IMR-90 (cell line): ENCODE measurements around the gene DIP2C. TPM values are rescaled to one million over a fixed set of nuclear protein-coding genes. Genes with fewer than 3 reads are reported as not detected.

Experiments used
- ATAC-seq: fragments of 200-7000 bp; cut with Tn5 transposase; 2 replicates; pipeline ENCODE4 v1.9.1; 2020; ENCODE audit warnings: low read depth, mild to moderate bottlenecking, moderate library complexity
- BruUV-seq: library from RNA; stranded (reverse); fragments of 400-500 nt; replicated peaks from 2 replicates; lab custom pipeline; 2021; lab: Mats Ljungman, UMichigan
- CTCF ChIA-PET: fragments of 300-600 bp; formaldehyde crosslinking; extraction: SDS; loops from one replicate; lab custom pipeline; 2021; ENCODE audit warnings: antibody characterized with exemption; lab: Yijun Ruan, JAX
- POLR2A ChIA-PET: fragments of 300-600 bp; sonication (Branson Sonifier 250); formaldehyde crosslinking; loops from one replicate; lab custom pipeline; 2022; ENCODE audit warnings: antibody characterized with exemption; ENCODE audit not compliant: unreplicated experiment; lab: Charles Lee
- DNase-seq: peaks from one replicate; pipeline ENCODE4 v3.0.0; 2013
- H2AFZ ChIP-seq: replicated peaks from 2 replicates; pipeline ENCODE3; 2013; ENCODE audit warnings: low read length, mild to moderate bottlenecking; ENCODE audit not compliant: poor library complexity
- H2AK5ac ChIP-seq: 2 replicates; pipeline ENCODE4 v1.6.1; 2013; ENCODE audit warnings: low read depth, low read length, inconsistent platforms
- H2AK9ac ChIP-seq: replicated peaks from 2 replicates; pipeline ENCODE3; 2013; ENCODE audit warnings: mild to moderate bottlenecking, low read depth, low read length, moderate library complexity; ENCODE audit not compliant: poor library complexity
- H2BK120ac ChIP-seq: 2 replicates; pipeline ENCODE4 v1.6.1; 2013; ENCODE audit warnings: low read depth, low read length, inconsistent platforms
- H2BK15ac ChIP-seq: 3 replicates; pipeline ENCODE4 v1.6.1; 2013; ENCODE audit warnings: low read depth, low read length, inconsistent platforms
- H2BK20ac ChIP-seq: 2 replicates; pipeline ENCODE4 v1.6.1; 2013; ENCODE audit warnings: low read depth, mild to moderate bottlenecking, inconsistent platforms, low read length, moderate library complexity
- H2BK5ac ChIP-seq: 2 replicates; pipeline ENCODE4 v1.6.1; 2013; ENCODE audit warnings: mild to moderate bottlenecking, low read depth, low read length, inconsistent platforms; ENCODE audit not compliant: poor library complexity, severe bottlenecking
- H3K14ac ChIP-seq: replicated peaks from 2 replicates; pipeline ENCODE4 v1.6.1; 2013; ENCODE audit warnings: low read depth, low read length, inconsistent platforms
- H3K18ac ChIP-seq: 2 replicates; pipeline ENCODE4 v1.6.1; 2013; ENCODE audit warnings: low read depth, low read length, control low read depth
- H3K23ac ChIP-seq: 2 replicates; pipeline ENCODE4 v1.6.1; 2013; ENCODE audit warnings: low read depth, low read length, inconsistent platforms
- H3K27ac ChIP-seq: 2 replicates; pipeline ENCODE4 v1.5.1; 2013; ENCODE audit warnings: mild to moderate bottlenecking, control low read depth, low read length; ENCODE audit not compliant: insufficient read depth
- H3K27me3 ChIP-seq: 2 replicates; pipeline ENCODE4 v1.6.1; 2013; ENCODE audit warnings: low read length; ENCODE audit not compliant: control insufficient read depth, insufficient read depth
- H3K36me3 ChIP-seq: 2 replicates; pipeline ENCODE4 v1.6.1; 2013; ENCODE audit warnings: low read length, mixed read lengths; ENCODE audit not compliant: control insufficient read depth, insufficient read depth
- H3K4ac ChIP-seq: 2 replicates; pipeline ENCODE4 v1.6.1; 2013; ENCODE audit warnings: low read depth, low read length, inconsistent platforms
- H3K4me1 ChIP-seq: 2 replicates; pipeline ENCODE4 v1.6.1; 2013; ENCODE audit warnings: low read length, mixed read lengths; ENCODE audit not compliant: control insufficient read depth, insufficient read depth
- H3K4me2 ChIP-seq: 2 replicates; pipeline ENCODE4 v1.6.1; 2013; ENCODE audit warnings: low read depth, mild to moderate bottlenecking, control low read depth, low read length, moderate library complexity
- H3K4me3 ChIP-seq: 2 replicates; pipeline ENCODE4 v1.5.1; 2013; ENCODE audit warnings: low read depth, mild to moderate bottlenecking, control low read depth, low read length, moderate library complexity; ENCODE audit not compliant: insufficient read depth
- H3K56ac ChIP-seq: 2 replicates; pipeline ENCODE4 v1.6.1; 2013; ENCODE audit warnings: low read length, inconsistent platforms; ENCODE audit not compliant: insufficient read depth; ENCODE audit errors: extremely low read depth
- H3K79me1 ChIP-seq, 2 experiments: 2 replicates each; pipeline ENCODE4 v1.6.1; 2013; ENCODE audit warnings: low read length in 2 of 2, inconsistent platforms in 1 of 2, low read depth in 1 of 2
- H3K9ac ChIP-seq: 2 replicates; pipeline ENCODE4 v1.6.1; 2013; ENCODE audit warnings: low read depth, low read length, control low read depth
- H3K9me1 ChIP-seq: 2 replicates; pipeline ENCODE4 v1.6.1; 2013; ENCODE audit warnings: low read length, inconsistent platforms; ENCODE audit not compliant: insufficient read depth
- H3K9me3 ChIP-seq: 2 replicates; pipeline ENCODE4 v1.6.1; 2013; ENCODE audit warnings: low read length; ENCODE audit not compliant: control insufficient read depth, insufficient read depth
- H4K20me1 ChIP-seq: 2 replicates; pipeline ENCODE4 v1.6.1; 2013; ENCODE audit warnings: low read length, inconsistent platforms; ENCODE audit not compliant: insufficient read depth
- H4K5ac ChIP-seq: 2 replicates; pipeline ENCODE4 v1.6.1; 2013; ENCODE audit warnings: mild to moderate bottlenecking, low read depth, low read length, control low read depth
- H4K8ac ChIP-seq, 2 experiments: 2 replicates each; pipeline ENCODE4 v1.6.1; 2013; ENCODE audit warnings: low read depth in 2 of 2, low read length in 2 of 2, control low read depth in 1 of 2, inconsistent platforms in 1 of 2
- H4K91ac ChIP-seq: 2 replicates; pipeline ENCODE4 v1.6.1; 2013; ENCODE audit warnings: low read depth, low read length, inconsistent platforms; ENCODE audit not compliant: insufficient read depth
- CEBPB ChIP-seq: IDR thresholded peaks from 2 replicates; pipeline ENCODE4 v1.6.1; 2012; ENCODE audit warnings: low read depth, low read length, improper control_type of control experiment
- CHD1 ChIP-seq: IDR thresholded peaks from 2 replicates; pipeline ENCODE4 v1.6.1; 2012; ENCODE audit warnings: low read depth, low read length, improper control_type of control experiment
- FOS ChIP-seq: fragments of 150-350 bp; IDR thresholded peaks from 2 replicates; pipeline ENCODE4 v1.6.1; 2016; ENCODE audit warnings: low read depth, low read length
- MAFK ChIP-seq: IDR thresholded peaks from 2 replicates; pipeline ENCODE4 v1.6.1; 2012; ENCODE audit warnings: low read depth, low read length, improper control_type of control experiment
- MAZ ChIP-seq: IDR thresholded peaks from 2 replicates; pipeline ENCODE4 v1.6.1; 2012; ENCODE audit warnings: low read depth, mild to moderate bottlenecking, low read length, improper control_type of control experiment, moderate library complexity, borderline replicate concordance
- NFE2L2 ChIP-seq: fragments of 150-350 bp; IDR thresholded peaks from 2 replicates; pipeline ENCODE4 v1.6.1; 2016; ENCODE audit warnings: low read depth, mild to moderate bottlenecking, low read length
- POLR2A ChIP-seq: IDR thresholded peaks from 2 replicates; pipeline ENCODE4 v1.6.1; 2012; ENCODE audit warnings: mild to moderate bottlenecking, low read depth, low read length
- RAD21 ChIP-seq: IDR thresholded peaks from 2 replicates; pipeline ENCODE4 v1.6.1; 2012; ENCODE audit warnings: low read length, improper control_type of control experiment
- SMC3 ChIP-seq: fragments of 150-350 bp; IDR thresholded peaks from 2 replicates; pipeline ENCODE4 v1.6.1; 2016; ENCODE audit warnings: low read depth, mild to moderate bottlenecking, antibody characterized with exemption, low read length, moderate library complexity
- WGBS, 2 experiments: methylation state at CpG; one replicate each; pipeline versions ENCODE4 v1.1.5 to v1.1.7; 2013; ENCODE audit warnings: missing lambda C conversion rate in 2 of 2; ENCODE audit not compliant: insufficient read length in 1 of 2; ENCODE audit errors: extremely low coverage in 2 of 2; 5-methylcytosine and 5-hydroxymethylcytosine counted together
- dilution Hi-C: fragments of 300-500 bp; cut with HindIII; formaldehyde crosslinking; loops from one replicate; pipeline ENCODE4 v1.14.3; 2018; ENCODE audit warnings: low sequenced_read_pairs; ENCODE audit not compliant: unreplicated experiment
- in situ Hi-C: fragments of 300-500 bp; cut with MboI; formaldehyde crosslinking; loops from 3 replicates; pipeline ENCODE4 v1.14.3; 2019; ENCODE audit warnings: low sequenced_read_pairs, inconsistent platforms, mixed read lengths
- intact Hi-C: fragments of 100-400 bp; cut with micrococcal nuclease; formaldehyde crosslinking; loops from 2 replicates; pipeline ENCODE4 v1.10.0; 2022
- polyA plus RNA-seq, 3 experiments: library from polyadenylated mRNA; depleted of rRNA; stranded (reverse); fragments of >200 nt; gene quantifications; 2 replicates each; pipeline ENCODE4 v1.2.3, GENCODE V29; 2012; ENCODE audit warnings: low replicate concordance in 1 of 3
- total RNA-seq: library from RNA; depleted of rRNA; stranded (reverse); fragments of >200 nt; gene quantifications from 2 replicates; pipeline ENCODE4 v1.2.3, GENCODE V29; 2012
- TF ChIP-seq, protein P1 (sequence below): fragments of 150-350 bp; IDR thresholded peaks from 2 replicates; pipeline ENCODE4 v1.6.1; 2016; ENCODE audit warnings: low read depth, mild to moderate bottlenecking, low read length, moderate library complexity, borderline replicate concordance
- TF ChIP-seq, protein P2 (sequence below): conservative IDR thresholded peaks from 2 replicates; pipeline ENCODE4 v1.5.1; 2012; ENCODE audit warnings: mild to moderate bottlenecking, low read depth, low read length, improper control_type of control experiment
- TF ChIP-seq, protein P3 (sequence below): fragments of 150-350 bp; IDR thresholded peaks from 2 replicates; pipeline ENCODE4 v1.6.1; 2017; ENCODE audit warnings: mild to moderate bottlenecking, antibody characterized with exemption, low read length, low read depth

The DIP2C gene
- total and polyA plus RNA-seq, 2 of the 4 experiments (the other 2 are of a cell fraction): 8.6 to 17.3 TPM

DNA sequence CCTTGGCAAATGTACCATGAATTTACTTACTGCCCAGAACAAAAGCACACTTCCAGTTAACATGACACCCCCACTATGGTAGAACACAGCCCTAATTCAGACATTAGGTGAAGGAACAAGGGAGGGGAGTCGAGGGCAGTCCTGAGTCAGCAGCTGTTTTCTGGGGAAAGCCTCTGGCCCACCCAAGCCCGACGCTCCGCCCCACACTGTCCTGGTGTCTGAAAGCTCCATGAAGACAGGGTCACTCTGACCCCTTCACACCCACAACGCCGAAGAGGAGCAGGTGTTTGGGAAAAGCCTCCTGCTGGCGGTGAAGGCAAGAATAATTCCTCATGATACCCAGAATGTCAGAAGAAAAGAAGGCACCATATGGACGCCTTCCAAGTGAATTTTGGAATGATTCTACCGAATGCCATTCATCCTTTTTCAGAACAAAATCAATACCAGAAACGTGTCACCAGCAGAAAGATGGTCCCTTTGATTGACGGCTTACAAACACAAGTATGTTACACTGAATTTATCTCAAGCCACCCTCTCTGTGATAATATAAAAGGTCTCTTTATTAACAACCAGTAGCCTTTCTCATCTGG lies 172.1 kb downstream of the DIP2C start:
- Histone ChIP-seq H3K23ac (no peak overlapping the region), H2BK5ac (no peak overlapping the region), H3K9ac (no peak overlapping the region), H3K36me3 (peaks cover 7% of the 10 kb centered on the region), H3K27ac (no peak overlapping the region), H3K18ac (no peak overlapping the region), H4K5ac (no peak overlapping the region), H2BK120ac (no peak overlapping the region), H2BK20ac (no peak overlapping the region), H2AFZ (no peak overlapping the region), H3K27me3 (no peaks in the 10 kb centered on the region), H3K4ac (no peak overlapping the region), H4K91ac (no peak overlapping the region), H4K20me1 (peaks cover 78% of the 10 kb centered on the region), H3K9me3 (no peaks in the 10 kb centered on the region), H3K14ac (no peak overlapping the region), H3K4me1 (peaks cover 4% of the 10 kb centered on the region), H2AK9ac (no peak overlapping the region), H4K8ac (no peak overlapping the region), H3K79me1 (peaks cover 30 to 90% of the 10 kb centered on the region in 2 experiments), H2AK5ac (no peak overlapping the region), H3K4me3 (no peak overlapping the region), H2BK15ac (no peak overlapping the region), H3K56ac (no peak overlapping the region), H3K9me1 (peaks cover 26% of the 10 kb centered on the region), H3K4me2 (no peak overlapping the region)
- CTCF ChIA-PET: no interaction called here
- no peak for DNase-seq
- BruUV-seq: no TSS peak
- no peak for TF ChIP-seq RAD21
- no peak for TF ChIP-seq FOS
- no peak for TF ChIP-seq SMC3
- TF ChIP-seq CEBPB: no peak
- TF ChIP-seq MAZ: no peak
- TF ChIP-seq, protein P1, sequence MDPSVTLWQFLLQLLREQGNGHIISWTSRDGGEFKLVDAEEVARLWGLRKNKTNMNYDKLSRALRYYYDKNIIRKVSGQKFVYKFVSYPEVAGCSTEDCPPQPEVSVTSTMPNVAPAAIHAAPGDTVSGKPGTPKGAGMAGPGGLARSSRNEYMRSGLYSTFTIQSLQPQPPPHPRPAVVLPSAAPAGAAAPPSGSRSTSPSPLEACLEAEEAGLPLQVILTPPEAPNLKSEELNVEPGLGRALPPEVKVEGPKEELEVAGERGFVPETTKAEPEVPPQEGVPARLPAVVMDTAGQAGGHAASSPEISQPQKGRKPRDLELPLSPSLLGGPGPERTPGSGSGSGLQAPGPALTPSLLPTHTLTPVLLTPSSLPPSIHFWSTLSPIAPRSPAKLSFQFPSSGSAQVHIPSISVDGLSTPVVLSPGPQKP: no peak
- no peak for TF ChIP-seq POLR2A
- no peak for TF ChIP-seq CHD1
- TF ChIP-seq NFE2L2: no peak
- TF ChIP-seq, protein P2, sequence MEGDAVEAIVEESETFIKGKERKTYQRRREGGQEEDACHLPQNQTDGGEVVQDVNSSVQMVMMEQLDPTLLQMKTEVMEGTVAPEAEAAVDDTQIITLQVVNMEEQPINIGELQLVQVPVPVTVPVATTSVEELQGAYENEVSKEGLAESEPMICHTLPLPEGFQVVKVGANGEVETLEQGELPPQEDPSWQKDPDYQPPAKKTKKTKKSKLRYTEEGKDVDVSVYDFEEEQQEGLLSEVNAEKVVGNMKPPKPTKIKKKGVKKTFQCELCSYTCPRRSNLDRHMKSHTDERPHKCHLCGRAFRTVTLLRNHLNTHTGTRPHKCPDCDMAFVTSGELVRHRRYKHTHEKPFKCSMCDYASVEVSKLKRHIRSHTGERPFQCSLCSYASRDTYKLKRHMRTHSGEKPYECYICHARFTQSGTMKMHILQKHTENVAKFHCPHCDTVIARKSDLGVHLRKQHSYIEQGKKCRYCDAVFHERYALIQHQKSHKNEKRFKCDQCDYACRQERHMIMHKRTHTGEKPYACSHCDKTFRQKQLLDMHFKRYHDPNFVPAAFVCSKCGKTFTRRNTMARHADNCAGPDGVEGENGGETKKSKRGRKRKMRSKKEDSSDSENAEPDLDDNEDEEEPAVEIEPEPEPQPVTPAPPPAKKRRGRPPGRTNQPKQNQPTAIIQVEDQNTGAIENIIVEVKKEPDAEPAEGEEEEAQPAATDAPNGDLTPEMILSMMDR: no peak
- TF ChIP-seq, protein P3, sequence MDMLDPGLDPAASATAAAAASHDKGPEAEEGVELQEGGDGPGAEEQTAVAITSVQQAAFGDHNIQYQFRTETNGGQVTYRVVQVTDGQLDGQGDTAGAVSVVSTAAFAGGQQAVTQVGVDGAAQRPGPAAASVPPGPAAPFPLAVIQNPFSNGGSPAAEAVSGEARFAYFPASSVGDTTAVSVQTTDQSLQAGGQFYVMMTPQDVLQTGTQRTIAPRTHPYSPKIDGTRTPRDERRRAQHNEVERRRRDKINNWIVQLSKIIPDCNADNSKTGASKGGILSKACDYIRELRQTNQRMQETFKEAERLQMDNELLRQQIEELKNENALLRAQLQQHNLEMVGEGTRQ: no peak
- TF ChIP-seq MAFK: no peak
- ATAC-seq: no peak
- in situ Hi-C loops (loop anchor here (25.0 kb wide), 1 partner anchor 170 kb away; the partner anchor contains the start of gene DIP2C), dilution Hi-C loops (no loop called here), intact Hi-C loops (no loop called here)
- POLR2A ChIA-PET: no interaction called here
- WGBS, 2 experiments: 58% methylated on average over 8 of the region's 11 CpGs; no CpG with 5 or more reads in 1 of the 2 experiments
